Erythroblast (primary cell): ENCODE data around the gene SDC1.

Source experiments
- GATA1 ChIP-seq: IDR thresholded peaks from 2 replicates; pipeline ENCODE4 v1.6.1; 2011; ENCODE audit warnings: low read depth, mild to moderate bottlenecking, control low read depth, low read length, moderate library complexity
- POLR2A ChIP-seq: IDR thresholded peaks from 2 replicates; pipeline ENCODE4 v1.6.1; 2011; ENCODE audit warnings: mild to moderate bottlenecking, low read length

GRCh38 chr2:20176760-20177159, 48.2 kb downstream of the SDC1 start:
- TF ChIP-seq POLR2A (no peak), GATA1 (no peak)
